Measurements from ENCODE around the gene OXCT2.
A peak's percentile ranks its signal among the peaks of the same experiment; 100 is the strongest.
"Not testable (repeated sequence)": the region's sequence is repeated elsewhere in the genome, so short reads cannot be mapped to it uniquely, and the experiment has no call there.

Gene OXCT2

GRCh38 chr1:39771022-39771532 is at the start of gene OXCT2:
Gene OXCT2, minus strand, starts transcription at chr1:39771348. Its CDS starts 93 bp downstream, at chr1:39771255.
- DNase-seq (ENCODE audit: low read depth, low spot score), result not testable (repeated sequence)

GRCh38 chr1:39819091-39819812 is 48.1 kb upstream of the OXCT2 start:
- DNase-seq (ENCODE audit: low read depth, low spot score), result peak; percentile 8

GRCh38 chr1:39818482-39818881 is 47.3 kb upstream of the OXCT2 start:
- DNase-seq (ENCODE audit: low read depth, low spot score), result no peak

GRCh38 chr1:39817091-39817932 is 46.2 kb upstream of the OXCT2 start:
- not testable (repeated sequence) for DNase-seq (ENCODE audit: low read depth, low spot score)

GRCh38 chr1:39816415-39817090 is 45.4 kb upstream of the OXCT2 start:
- DNase-seq (ENCODE audit: low read depth, low spot score), result peak; percentile 87

- DNase-seq (ENCODE audit: low read depth, low spot score), result no peak
Observed at GRCh38 chr1:39812913-39813312, 41.8 kb upstream of the OXCT2 start.

GRCh38 chr1:39808784-39809517 is 37.8 kb upstream of the OXCT2 start:
- DNase-seq (ENCODE audit: low read depth, low spot score), result no peak

GRCh38 chr1:39805385-39805784 is 34.2 kb upstream of the OXCT2 start:
- DNase-seq (ENCODE audit: low read depth, low spot score), result no peak

GRCh38 chr1:39802496-39803260 is 31.5 kb upstream of the OXCT2 start:
- no peak for DNase-seq (ENCODE audit: low read depth, low spot score)

GRCh38 chr1:39800471-39800835 is 29.3 kb upstream of the OXCT2 start:
- DNase-seq (ENCODE audit: low read depth, low spot score), result no peak

GRCh38 chr1:39799770-39800470 is 28.8 kb upstream of the OXCT2 start:
- DNase-seq (ENCODE audit: low read depth, low spot score), result peak; percentile 59

- DNase-seq (ENCODE audit: low read depth, low spot score), result peak; percentile 37
Observed at GRCh38 chr1:39798859-39799769, 28.0 kb upstream of the OXCT2 start.

- no peak for DNase-seq (ENCODE audit: low read depth, low spot score)
Observed at GRCh38 chr1:39795651-39796050, 24.5 kb upstream of the OXCT2 start.

- DNase-seq (ENCODE audit: low read depth, low spot score), result no peak
Observed at GRCh38 chr1:39791838-39792237, 20.7 kb upstream of the OXCT2 start.

- DNase-seq (ENCODE audit: low read depth, low spot score), result no peak
Observed at GRCh38 chr1:39789571-39790110, 18.5 kb upstream of the OXCT2 start.

- DNase-seq (ENCODE audit: low read depth, low spot score), result peak; percentile 43
Observed at GRCh38 chr1:39788758-39789570, 17.8 kb upstream of the OXCT2 start, which contains the start of gene BMP8B. Gene BMP8B, minus strand, starts transcription at chr1:39788865. Its CDS starts 380 bp downstream, at chr1:39788485.

- no peak for DNase-seq (ENCODE audit: low read depth, low spot score)
Observed at GRCh38 chr1:39788426-39788757, 17.2 kb upstream of the OXCT2 start.

GRCh38 chr1:39787964-39788363 is 16.8 kb upstream of the OXCT2 start:
- DNase-seq (ENCODE audit: low read depth, low spot score), result not testable (repeated sequence)

Measured in astrocyte of the hippocampus (primary cell).